HepG2 (cell line): ENCODE results near the gene MAPKAPK3. TPM values are rescaled to one million over a fixed set of nuclear protein-coding genes. Genes with fewer than 3 reads are reported as not detected.
A peak's percentile ranks its signal among the peaks of the same experiment; 100 is the strongest.

Source experiments
- ATAC-seq: fragments of 200-7000 bp; cut with Tn5 transposase; 3 replicates; pipeline ENCODE4 v1.9.1; 2020; ENCODE audit warnings: mild to moderate bottlenecking, moderate library complexity
- BruUV-seq: library from RNA; stranded (reverse); fragments of 400-500 nt; replicated peaks from 2 replicates; lab custom pipeline; 2021; lab: Mats Ljungman, UMichigan
- CTCF ChIA-PET: fragments of 300-600 bp; formaldehyde crosslinking; extraction: SDS; loops from one replicate; lab custom pipeline; 2021; ENCODE audit warnings: low total read pairs, inconsistent platforms, low intra/inter-chr PET ratio; lab: Yijun Ruan, JAX
- POLR2A ChIA-PET: fragments of 350-600 bp; sonication (Branson Sonifier 250); formaldehyde crosslinking; loops from one replicate; lab custom pipeline; 2020; ENCODE audit warnings: antibody characterized with exemption, inconsistent platforms; lab: Yijun Ruan, JAX
- DNase-seq: peaks from one replicate; pipeline ENCODE4 v3.0.0-alpha.2; 2015; ENCODE audit warnings: low spot score
- FAIRE-seq: peaks from 3 replicates; lab custom pipeline; 2011; peaks lifted over from hg19 to GRCh38; lab: Jason Lieb, UNC
- H2AFZ ChIP-seq: one replicate; pipeline ENCODE4 v1.6.1; 2011; ENCODE audit warnings: low read length, inconsistent platforms
- H3K27ac ChIP-seq: fragments of 300-600 bp; 3 replicates; pipeline ENCODE4 v1.8.0; 2011; ENCODE audit warnings: mixed run types, mild to moderate bottlenecking, mixed read lengths, low read length, inconsistent platforms; ENCODE audit not compliant: insufficient read depth; ENCODE audit errors: extremely low read length
- H3K27me3 ChIP-seq, 2 experiments: fragments of 200-600 bp in 1 of 2; 2 replicates in 1 of 2; 3 replicates in 1 of 2; pipeline versions ENCODE4 v1.6.0 to v1.8.0; 2011; ENCODE audit warnings: low read length in 2 of 2, mild to moderate bottlenecking in 2 of 2, moderate library complexity in 2 of 2, inconsistent platforms in 1 of 2; ENCODE audit not compliant: insufficient read depth in 2 of 2, control insufficient read depth in 1 of 2
- H3K36me3 ChIP-seq, 2 experiments: fragments of 200-600 bp in 1 of 2; replicated peaks in 1 of 2; 2 replicates in 1 of 2; 3 replicates in 1 of 2; pipeline versions ENCODE4 v1.5.1 to v1.8.0; 2011; ENCODE audit warnings: low read length in 2 of 2, inconsistent platforms in 1 of 2; ENCODE audit not compliant: insufficient read depth in 2 of 2, control insufficient read depth in 1 of 2
- H3K4me1 ChIP-seq: 2 replicates; pipeline ENCODE4 v1.5.1; 2012; ENCODE audit warnings: low read length, inconsistent platforms; ENCODE audit not compliant: insufficient read depth
- H3K4me2 ChIP-seq: 2 replicates; pipeline ENCODE4 v1.6.0; 2011; ENCODE audit warnings: low read depth, low read length, inconsistent platforms
- H3K4me3 ChIP-seq, 3 experiments: fragments of 200-600 bp in 1 of 3; sonication (generic), shearing (Covaris generic) in 1 of 3; replicated peaks in 1 of 3; 2 replicates each; pipeline ENCODE4 v1.5.1; 2011 to 2016; ENCODE audit warnings: low read length in 3 of 3, inconsistent platforms in 2 of 3, low read depth in 2 of 3, mild to moderate bottlenecking in 2 of 3, control low read depth in 1 of 3, mixed read lengths in 1 of 3; ENCODE audit not compliant: insufficient read depth in 1 of 3
- H3K79me2 ChIP-seq: one replicate; pipeline ENCODE4 v1.6.1; 2011; ENCODE audit warnings: low read length, inconsistent platforms; ENCODE audit not compliant: insufficient read depth
- H3K9ac ChIP-seq: 2 replicates; pipeline ENCODE4 v1.6.0; 2011; ENCODE audit warnings: mild to moderate bottlenecking, low read depth, low read length, inconsistent platforms; ENCODE audit not compliant: insufficient read depth
- H3K9me3 ChIP-seq: 2 replicates; pipeline ENCODE4 v1.5.1; 2012; ENCODE audit warnings: mild to moderate bottlenecking, low read length
- H4K20me1 ChIP-seq: 2 replicates; pipeline ENCODE4 v1.6.0; 2011; ENCODE audit warnings: inconsistent platforms, mild to moderate bottlenecking, low read length, moderate library complexity; ENCODE audit not compliant: insufficient read depth
- CHD2 ChIP-seq: IDR thresholded peaks from 2 replicates; pipeline ENCODE4 v1.6.1; 2011; ENCODE audit warnings: low read depth, low read length, improper control_type of control experiment
- ETV6 ChIP-seq: sonication (generic); formaldehyde crosslinking; conservative IDR thresholded peaks from 2 replicates; pipeline ENCODE4 v1.4.0; 2020; ENCODE audit warnings: missing genetic modification reagents
- HES4 ChIP-seq: sonication (generic); formaldehyde crosslinking; IDR thresholded peaks from 2 replicates; pipeline ENCODE4 v1.9.0; 2021; ENCODE audit warnings: mild to moderate bottlenecking, missing genetic modification reagents, borderline replicate concordance
- HNRNPL ChIP-seq: fragments of 200-400 bp; formaldehyde crosslinking; IDR thresholded peaks from 2 replicates; pipeline ENCODE4 v1.6.1; 2017; ENCODE audit warnings: mild to moderate bottlenecking, low read depth, low read length
- NFIB ChIP-seq: sonication (generic); formaldehyde crosslinking; IDR thresholded peaks from 2 replicates; pipeline ENCODE4 v1.9.0; 2021; ENCODE audit warnings: missing genetic modification reagents, mild to moderate bottlenecking, borderline replicate concordance
- RAD21 ChIP-seq: fragments of 450-650 bp; formaldehyde crosslinking; IDR thresholded peaks from 2 replicates; pipeline ENCODE4 v1.5.0; 2020; ENCODE audit warnings: mild to moderate bottlenecking
- SIX4 ChIP-seq: sonication (generic); formaldehyde crosslinking; IDR thresholded peaks from 2 replicates; pipeline ENCODE4 v1.4.0; 2020; ENCODE audit warnings: missing genetic modification reagents
- SOX13 ChIP-seq, 3 experiments: fragments of 450-650 bp in 1 of 3; sonication (generic) in 1 of 3; formaldehyde crosslinking in 1 of 3; IDR thresholded peaks in 2 of 3; conservative IDR thresholded peaks in 1 of 3; 2 replicates each; pipeline versions ENCODE4 v1.5.0 to v1.6.1; 2016 to 2020; ENCODE audit warnings: antibody characterized with exemption in 1 of 3, mild to moderate bottlenecking in 1 of 3, missing compliant biosample characterization in 1 of 3, missing genetic modification reagents in 1 of 3, moderate library complexity in 1 of 3
- SYNCRIP ChIP-seq: fragments of 200-400 bp; formaldehyde crosslinking; IDR thresholded peaks from 2 replicates; pipeline ENCODE4 v1.6.1; 2018; ENCODE audit warnings: mild to moderate bottlenecking, low read depth, low read length; ENCODE audit not compliant: insufficient read depth
- TBX3 ChIP-seq: fragments of 450-650 bp; IDR thresholded peaks from 2 replicates; pipeline ENCODE4 v1.6.1; 2017; ENCODE audit warnings: antibody characterized with exemption, mild to moderate bottlenecking, inconsistent platforms, borderline replicate concordance
- ZBTB21 ChIP-seq: sonication (generic); formaldehyde crosslinking; IDR thresholded peaks from 2 replicates; pipeline ENCODE4 v1.4.0; 2020; ENCODE audit warnings: missing genetic modification reagents
- ZFP82 ChIP-seq: sonication (generic); formaldehyde crosslinking; IDR thresholded peaks from 2 replicates; pipeline ENCODE4 v1.5.1; 2020; ENCODE audit warnings: mild to moderate bottlenecking, missing genetic modification reagents, borderline replicate concordance
- ZNF451 ChIP-seq: sonication (generic); formaldehyde crosslinking; IDR thresholded peaks from 2 replicates; pipeline ENCODE4 v1.5.0; 2020; ENCODE audit warnings: mild to moderate bottlenecking, missing genetic modification reagents
- ZNF83 ChIP-seq: sonication (generic); formaldehyde crosslinking; IDR thresholded peaks from 2 replicates; pipeline ENCODE4 v1.4.0; 2020; ENCODE audit warnings: missing genetic modification reagents, mild to moderate bottlenecking, borderline replicate concordance
- WGBS: methylation state at CpG from one replicate; pipeline ENCODE4 v1.1.6; 2017; ENCODE audit warnings: low lambda C conversion rate; 5-methylcytosine and 5-hydroxymethylcytosine counted together
- in situ Hi-C: cut with HindIII; loops from 2 replicates; pipeline ENCODE4 v1.10.0; 2017; ENCODE audit warnings: low pct_unique_long_range_greater_than_20kb; ENCODE audit not compliant: extremely low pct_ligation_motif_present
- intact Hi-C: fragments of 100-400 bp; cut with micrococcal nuclease; formaldehyde crosslinking; loops from one replicate; pipeline ENCODE4 v1.10.0; 2022; ENCODE audit not compliant: unreplicated experiment
- polyA plus RNA-seq, 8 experiments: library from polyadenylated mRNA; depleted of rRNA in 3 of 8; stranded (reverse) in 7 of 8; unstranded in 1 of 8; fragments of >200 nt; fragmentation: Illumina TruSeq in 4 of 8; extraction: Trizol in 4 of 8; gene quantifications; 2 replicates each; pipeline versions ENCODE4 v1.2.1 to v1.2.3, GENCODE V29; 2011 to 2016; ENCODE audit warnings: low read depth in 4 of 8, missing spikeins in 1 of 8, mixed read lengths in 1 of 8; ENCODE audit not compliant: insufficient read depth in 1 of 8
- total RNA-seq, 5 experiments: library from RNA; depleted of rRNA; stranded (reverse); fragments of >200 nt; fragmentation: Illumina TruSeq; extraction: Trizol; gene quantifications; 2 replicates each; pipeline ENCODE4 v1.2.3, GENCODE V29; 2016; ENCODE audit warnings: low read depth in 1 of 5
- TF ChIP-seq, protein P1 (sequence below): IDR thresholded peaks from 2 replicates; pipeline ENCODE4 v1.6.1; 2012; ENCODE audit warnings: low read length, improper control_type of control experiment
- TF ChIP-seq, protein P2 (sequence below): sonication (generic); formaldehyde crosslinking; IDR thresholded peaks from 2 replicates; pipeline ENCODE4 v1.9.0; 2021; ENCODE audit warnings: missing genetic modification reagents, borderline replicate concordance
- TF ChIP-seq, protein P3 (sequence below): sonication (generic); formaldehyde crosslinking; IDR thresholded peaks from 2 replicates; pipeline ENCODE4 v1.5.0; 2020; ENCODE audit warnings: missing genetic modification reagents

Gene MAPKAPK3
- total and polyA plus RNA-seq, 2 of the 13 experiments (the other 11 are each of a cell fraction or from before 2014, with no cell fraction given) = 39.9 to 41.2 TPM

DNA sequence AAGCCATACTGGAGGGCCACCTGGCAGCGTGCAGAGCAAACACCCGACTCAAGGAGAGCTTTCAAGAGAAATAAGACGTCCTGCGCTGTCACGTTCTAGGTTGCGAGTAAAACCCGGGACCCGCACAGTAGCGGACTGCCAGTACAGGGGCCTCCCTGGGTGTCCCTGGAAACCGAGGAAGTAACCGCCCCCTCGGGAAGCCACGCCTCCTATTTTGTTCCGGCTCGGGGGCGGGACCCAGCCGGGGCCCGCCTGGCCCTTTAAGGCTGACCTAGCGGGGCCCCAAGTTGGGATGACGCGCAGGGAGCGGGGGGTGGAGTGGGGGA, 218 bp upstream of the MAPKAPK3 start:
- CTCF ChIA-PET = interaction anchor here (1.2 to 8.0 kb wide), 5 partner anchors 36 to 772 kb away, joined by 3 to 182 read pairs (median 11); partner anchors contain the start of gene HEMK1
- ATAC-seq (peak; percentile 67), DNase-seq (peak; percentile 83), FAIRE-seq (peak; percentile 32)
- H3K79me2 ChIP-seq = peaks cover 7% of the 10 kb centered on the region
- no TSS peak for BruUV-seq
- no peaks in the 10 kb centered on the region for H3K9me3 ChIP-seq
- H3K4me3 ChIP-seq = peak overlapping the region; percentile 68 to 79 (median 69)
- 4% methylated on average over 5 of the region's 22 CpGs for WGBS
- in situ Hi-C loops (loop anchor here (5.0 kb wide), 2 partner anchors 36 to 756 kb away; no protein-coding TSS in a partner anchor), intact Hi-C loops (loop anchor here (1.0 to 10.0 kb wide), 3 partner anchors 36 to 756 kb away; no protein-coding TSS in a partner anchor)
- H2AFZ ChIP-seq = no peak overlapping the region
- peaks cover 0 to 10% of the 10 kb centered on the region in 2 experiments; a peak in 1 of 5 replicates for H3K27me3 ChIP-seq
- no peaks in the 10 kb centered on the region for H3K36me3 ChIP-seq
- peaks cover 49% of the 10 kb centered on the region for H3K4me1 ChIP-seq
- POLR2A ChIA-PET = interaction anchor here (0.8 to 4.0 kb wide), 12 partner anchors 14 to 769 kb away, joined by 3 to 33 read pairs (median 4); partner anchors contain the start of genes HEMK1 and MANF
- peak overlapping the region; percentile 20 for H3K27ac ChIP-seq
- no peaks in the 10 kb centered on the region for H4K20me1 ChIP-seq
- 0 out of 2 replicates have a peak overlapping the region, but pooled peaks have one; percentile 19 for H3K9ac ChIP-seq
- H3K4me2 ChIP-seq = peak overlapping the region; percentile 99
- TF ChIP-seq, protein P1, sequence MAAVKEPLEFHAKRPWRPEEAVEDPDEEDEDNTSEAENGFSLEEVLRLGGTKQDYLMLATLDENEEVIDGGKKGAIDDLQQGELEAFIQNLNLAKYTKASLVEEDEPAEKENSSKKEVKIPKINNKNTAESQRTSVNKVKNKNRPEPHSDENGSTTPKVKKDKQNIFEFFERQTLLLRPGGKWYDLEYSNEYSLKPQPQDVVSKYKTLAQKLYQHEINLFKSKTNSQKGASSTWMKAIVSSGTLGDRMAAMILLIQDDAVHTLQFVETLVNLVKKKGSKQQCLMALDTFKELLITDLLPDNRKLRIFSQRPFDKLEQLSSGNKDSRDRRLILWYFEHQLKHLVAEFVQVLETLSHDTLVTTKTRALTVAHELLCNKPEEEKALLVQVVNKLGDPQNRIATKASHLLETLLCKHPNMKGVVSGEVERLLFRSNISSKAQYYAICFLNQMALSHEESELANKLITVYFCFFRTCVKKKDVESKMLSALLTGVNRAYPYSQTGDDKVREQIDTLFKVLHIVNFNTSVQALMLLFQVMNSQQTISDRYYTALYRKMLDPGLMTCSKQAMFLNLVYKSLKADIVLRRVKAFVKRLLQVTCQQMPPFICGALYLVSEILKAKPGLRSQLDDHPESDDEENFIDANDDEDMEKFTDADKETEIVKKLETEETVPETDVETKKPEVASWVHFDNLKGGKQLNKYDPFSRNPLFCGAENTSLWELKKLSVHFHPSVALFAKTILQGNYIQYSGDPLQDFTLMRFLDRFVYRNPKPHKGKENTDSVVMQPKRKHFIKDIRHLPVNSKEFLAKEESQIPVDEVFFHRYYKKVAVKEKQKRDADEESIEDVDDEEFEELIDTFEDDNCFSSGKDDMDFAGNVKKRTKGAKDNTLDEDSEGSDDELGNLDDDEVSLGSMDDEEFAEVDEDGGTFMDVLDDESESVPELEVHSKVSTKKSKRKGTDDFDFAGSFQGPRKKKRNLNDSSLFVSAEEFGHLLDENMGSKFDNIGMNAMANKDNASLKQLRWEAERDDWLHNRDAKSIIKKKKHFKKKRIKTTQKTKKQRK = no peak
- TF ChIP-seq ZNF451 (no peak), NFIB (no peak), SIX4 (CRISPR knock-in tag) (no peak), HES4 (CRISPR knock-in tag) (no peak), SYNCRIP (no peak), ZBTB21 (CRISPR knock-in tag) (no peak), ZNF83 (CRISPR knock-in tag) (no peak), RAD21 (CRISPR knock-in tag) (no peak), HNRNPL (no peak), CHD2 (no peak), ETV6 (CRISPR knock-in tag) (no peak), ZFP82 (no peak), TBX3 (no peak), SOX13 (IDR thresholded peaks at IDR 0.05) (no peak), SOX13 (CRISPR knock-in tag; conservative IDR thresholded peaks at IDR 0.05 in 1 of 2, IDR thresholded peaks at IDR 0.05 in 1 of 2) (no peak; a peak in 1 of 4 replicates)
- TF ChIP-seq, protein P2, sequence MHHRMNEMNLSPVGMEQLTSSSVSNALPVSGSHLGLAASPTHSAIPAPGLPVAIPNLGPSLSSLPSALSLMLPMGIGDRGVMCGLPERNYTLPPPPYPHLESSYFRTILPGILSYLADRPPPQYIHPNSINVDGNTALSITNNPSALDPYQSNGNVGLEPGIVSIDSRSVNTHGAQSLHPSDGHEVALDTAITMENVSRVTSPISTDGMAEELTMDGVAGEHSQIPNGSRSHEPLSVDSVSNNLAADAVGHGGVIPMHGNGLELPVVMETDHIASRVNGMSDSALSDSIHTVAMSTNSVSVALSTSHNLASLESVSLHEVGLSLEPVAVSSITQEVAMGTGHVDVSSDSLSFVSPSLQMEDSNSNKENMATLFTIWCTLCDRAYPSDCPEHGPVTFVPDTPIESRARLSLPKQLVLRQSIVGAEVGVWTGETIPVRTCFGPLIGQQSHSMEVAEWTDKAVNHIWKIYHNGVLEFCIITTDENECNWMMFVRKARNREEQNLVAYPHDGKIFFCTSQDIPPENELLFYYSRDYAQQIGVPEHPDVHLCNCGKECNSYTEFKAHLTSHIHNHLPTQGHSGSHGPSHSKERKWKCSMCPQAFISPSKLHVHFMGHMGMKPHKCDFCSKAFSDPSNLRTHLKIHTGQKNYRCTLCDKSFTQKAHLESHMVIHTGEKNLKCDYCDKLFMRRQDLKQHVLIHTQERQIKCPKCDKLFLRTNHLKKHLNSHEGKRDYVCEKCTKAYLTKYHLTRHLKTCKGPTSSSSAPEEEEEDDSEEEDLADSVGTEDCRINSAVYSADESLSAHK (CRISPR knock-in tag) = no peak
- TF ChIP-seq, protein P3, sequence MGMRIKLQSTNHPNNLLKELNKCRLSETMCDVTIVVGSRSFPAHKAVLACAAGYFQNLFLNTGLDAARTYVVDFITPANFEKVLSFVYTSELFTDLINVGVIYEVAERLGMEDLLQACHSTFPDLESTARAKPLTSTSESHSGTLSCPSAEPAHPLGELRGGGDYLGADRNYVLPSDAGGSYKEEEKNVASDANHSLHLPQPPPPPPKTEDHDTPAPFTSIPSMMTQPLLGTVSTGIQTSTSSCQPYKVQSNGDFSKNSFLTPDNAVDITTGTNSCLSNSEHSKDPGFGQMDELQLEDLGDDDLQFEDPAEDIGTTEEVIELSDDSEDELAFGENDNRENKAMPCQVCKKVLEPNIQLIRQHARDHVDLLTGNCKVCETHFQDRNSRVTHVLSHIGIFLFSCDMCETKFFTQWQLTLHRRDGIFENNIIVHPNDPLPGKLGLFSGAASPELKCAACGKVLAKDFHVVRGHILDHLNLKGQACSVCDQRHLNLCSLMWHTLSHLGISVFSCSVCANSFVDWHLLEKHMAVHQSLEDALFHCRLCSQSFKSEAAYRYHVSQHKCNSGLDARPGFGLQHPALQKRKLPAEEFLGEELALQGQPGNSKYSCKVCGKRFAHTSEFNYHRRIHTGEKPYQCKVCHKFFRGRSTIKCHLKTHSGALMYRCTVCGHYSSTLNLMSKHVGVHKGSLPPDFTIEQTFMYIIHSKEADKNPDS (CRISPR knock-in tag) = no peak
